ENCODE data around the gene ATP1B2. TPM values are rescaled to one million over a fixed set of nuclear protein-coding genes. Genes with fewer than 3 reads are reported as not detected.

Gene ATP1B2
- total and polyA plus RNA-seq, 9 of the 15 experiments (the other 6 are each of a cell fraction or from before 2014, with no cell fraction given): 0.23 to 6.0 (median 0.99) TPM

GRCh38 chr17:7685533-7686221, 35.0 kb downstream of the ATP1B2 start (continued):
- TF ChIP-seq MYC (IDR thresholded peaks at IDR 0.05; ENCODE audit: low read depth, low read length): peak; percentile 79
- no peak for TF ChIP-seq MYC (CRISPR knock-in tag; IDR thresholded peaks at IDR 0.05; ENCODE audit: borderline replicate concordance, low read depth)
- TF ChIP-seq KLF16 (IDR thresholded peaks at IDR 0.05): peak; percentile 99
- no peak for TF ChIP-seq ZNF124 (CRISPR knock-in tag; IDR thresholded peaks at IDR 0.05)
- no peak for TF ChIP-seq ZKSCAN3 (CRISPR knock-in tag; IDR thresholded peaks at IDR 0.05)
- TF ChIP-seq DNMT1 (IDR thresholded peaks at IDR 0.05): no peak
- no peak for TF ChIP-seq ZNF347 (CRISPR knock-in tag; IDR thresholded peaks at IDR 0.05; ENCODE audit: low read depth)
- TF ChIP-seq JUND (IDR thresholded peaks at IDR 0.05; ENCODE audit: borderline replicate concordance, low read depth, low read length): no peak
- TF ChIP-seq JUND (tag; IDR thresholded peaks at IDR 0.05; ENCODE audit: borderline replicate concordance, low read depth, low read length): no peak
- TF ChIP-seq ZNF668 (CRISPR knock-in tag; IDR thresholded peaks at IDR 0.05): no peak
- no peak for TF ChIP-seq ZNF57 (CRISPR knock-in tag; IDR thresholded peaks at IDR 0.05)
- no peak for TF ChIP-seq ZBTB7A (IDR thresholded peaks at IDR 0.05; ENCODE audit: borderline replicate concordance, control insufficient read depth, low read depth, low read length)
- TF ChIP-seq PCBP1 (IDR thresholded peaks at IDR 0.05; ENCODE audit: low read depth, low read length, poor library complexity, severe bottlenecking): no peak
- TF ChIP-seq CAMTA2 (CRISPR knock-in tag; conservative IDR thresholded peaks at IDR 0.05): no peak
- TF ChIP-seq NUFIP1 (IDR thresholded peaks at IDR 0.05; ENCODE audit: partially characterized antibody): no peak
- no peak for TF ChIP-seq TSHZ1 (CRISPR knock-in tag; IDR thresholded peaks at IDR 0.05)
- TF ChIP-seq ZFPM2 (CRISPR knock-in tag; IDR thresholded peaks at IDR 0.05): no peak
- no peak for TF ChIP-seq HDGF (IDR thresholded peaks at IDR 0.05)
- no peak for TF ChIP-seq TAL1 (IDR thresholded peaks at IDR 0.05)
- no peak for TF ChIP-seq FOXO4 (CRISPR knock-in tag; IDR thresholded peaks at IDR 0.05)
- TF ChIP-seq TOE1 (IDR thresholded peaks at IDR 0.05; ENCODE audit: borderline replicate concordance): no peak
- TF ChIP-seq TOE1 (CRISPR knock-in tag; IDR thresholded peaks at IDR 0.05; ENCODE audit: borderline replicate concordance, low read depth): no peak
- no peak for TF ChIP-seq ZNF77 (CRISPR knock-in tag; IDR thresholded peaks at IDR 0.05)
- no peak for TF ChIP-seq NR2F6 (CRISPR knock-in tag; IDR thresholded peaks at IDR 0.05)
- TF ChIP-seq ELK1 (CRISPR knock-in tag; IDR thresholded peaks at IDR 0.05): no peak
- TF ChIP-seq SPI1 (IDR thresholded peaks at IDR 0.05; ENCODE audit: borderline replicate concordance, low read depth, low read length): peak; percentile 32; the same call in 1 of the 2 replicates
